ENCODE results near the gene SYNJ1.
"Not testable (repeated sequence)": the region's sequence is repeated elsewhere in the genome, so short reads cannot be mapped to it uniquely, and the experiment has no call there.

SYNJ1 gene

DNA sequence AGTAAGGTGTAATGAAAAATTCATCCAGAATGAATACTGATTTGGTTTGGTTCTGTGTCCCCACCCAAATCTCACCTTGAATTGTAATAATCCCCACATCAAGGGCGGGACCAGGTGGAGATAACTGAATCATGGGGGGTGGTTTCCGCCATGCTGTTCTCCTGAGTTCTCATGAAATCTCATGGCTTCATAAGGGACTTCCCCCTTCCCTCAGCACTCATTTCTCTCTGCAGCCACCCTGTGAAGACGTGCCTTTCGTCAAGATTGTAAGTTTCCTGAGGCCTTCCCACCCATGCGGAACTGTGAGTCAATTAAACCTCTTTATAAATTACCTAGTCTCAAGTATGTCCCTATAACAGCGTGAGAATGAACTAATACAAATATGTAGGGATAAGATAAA is 5.5 kb upstream of the SYNJ1 start:
- DNase-seq: no peak

DNA sequence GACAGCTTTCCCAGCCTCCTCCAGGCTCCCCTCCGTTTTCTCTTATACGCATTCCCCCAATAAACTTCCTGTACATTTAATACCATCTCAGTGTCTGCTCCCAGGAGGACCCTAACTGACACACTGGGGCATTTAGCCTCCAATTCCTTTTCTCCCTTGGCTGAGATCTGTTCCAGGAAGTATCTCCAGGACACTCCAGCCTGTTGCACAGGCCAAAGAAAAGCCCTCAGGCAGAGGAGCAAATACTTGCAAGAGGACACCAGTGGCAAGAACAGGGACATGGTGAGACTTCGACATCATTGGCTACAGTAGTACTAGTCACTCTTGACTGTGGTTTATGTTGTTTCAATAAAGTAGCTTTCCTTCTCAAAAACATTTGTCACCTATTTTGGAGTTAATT is 4.7 kb upstream of the SYNJ1 start:
- DNase-seq: no peak

GRCh38 chr21:32728848-32729247 is 1.0 kb upstream of the SYNJ1 start:
- no peak for DNase-seq

DNA sequence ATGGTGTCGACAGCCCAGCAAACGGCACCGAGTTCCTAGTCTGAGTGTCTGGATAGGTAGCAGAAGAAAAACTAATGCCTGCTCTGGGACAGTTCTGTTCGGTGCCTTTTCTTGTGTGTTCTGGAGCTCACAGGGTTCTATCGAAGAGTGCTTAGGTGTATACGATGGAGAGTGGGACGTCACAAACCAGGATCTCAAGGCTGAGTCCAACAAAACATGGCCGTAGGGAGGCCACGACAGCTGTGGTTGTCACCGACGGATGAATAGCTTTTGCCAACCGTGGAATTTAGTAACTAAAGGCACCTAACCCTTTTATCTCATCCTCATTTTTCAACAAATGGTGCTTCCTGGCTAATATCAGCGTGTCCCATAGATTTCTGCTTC is 635 bp upstream of the SYNJ1 start:
- peak; percentile 47 for DNase-seq

DNA sequence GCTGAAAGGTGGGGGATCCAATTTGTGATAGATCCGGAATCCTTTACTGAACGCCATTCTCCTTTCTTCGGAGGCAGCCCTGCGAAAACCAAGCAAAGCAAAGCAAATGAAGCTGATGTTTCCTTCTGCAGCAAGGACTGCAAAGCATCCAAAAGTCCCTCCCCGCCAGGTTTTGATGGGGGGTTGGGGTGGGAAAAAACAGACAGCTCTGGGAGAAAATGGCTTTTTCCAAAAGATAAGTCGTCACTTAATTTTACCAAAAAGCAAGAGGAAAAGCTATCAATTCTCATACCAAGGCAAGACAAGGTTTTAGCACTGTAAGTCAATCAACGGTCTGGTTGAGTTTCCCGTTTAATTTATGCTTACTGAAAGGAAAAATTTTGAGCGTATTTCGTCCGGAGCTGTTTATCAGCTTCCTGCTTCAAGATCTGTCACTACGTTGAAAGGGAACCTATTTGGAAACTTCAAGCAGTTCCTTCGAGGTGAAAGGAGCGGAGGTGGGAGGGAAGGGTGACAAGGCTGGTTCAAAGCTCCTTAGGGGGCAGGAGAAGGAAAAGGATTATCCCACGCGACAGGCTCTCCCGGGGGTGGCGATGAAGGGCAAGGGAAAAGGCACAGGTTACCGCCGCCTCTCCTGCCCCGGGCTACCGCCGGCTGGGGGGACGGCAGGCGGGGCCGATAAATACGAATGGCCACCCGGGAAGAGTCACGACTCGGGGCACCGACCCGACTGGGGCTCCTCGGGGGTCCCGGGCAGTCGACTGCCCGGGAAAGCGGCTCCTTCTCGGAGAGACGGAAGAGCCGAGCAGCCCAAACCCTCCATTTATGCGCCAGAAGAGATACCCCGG is 750 bp downstream of the SYNJ1 start:
- peak; percentile 52 for DNase-seq

- no peak for DNase-seq
Measured at GRCh38 chr21:32719085-32719484, 8.7 kb downstream of the SYNJ1 start.

DNA sequence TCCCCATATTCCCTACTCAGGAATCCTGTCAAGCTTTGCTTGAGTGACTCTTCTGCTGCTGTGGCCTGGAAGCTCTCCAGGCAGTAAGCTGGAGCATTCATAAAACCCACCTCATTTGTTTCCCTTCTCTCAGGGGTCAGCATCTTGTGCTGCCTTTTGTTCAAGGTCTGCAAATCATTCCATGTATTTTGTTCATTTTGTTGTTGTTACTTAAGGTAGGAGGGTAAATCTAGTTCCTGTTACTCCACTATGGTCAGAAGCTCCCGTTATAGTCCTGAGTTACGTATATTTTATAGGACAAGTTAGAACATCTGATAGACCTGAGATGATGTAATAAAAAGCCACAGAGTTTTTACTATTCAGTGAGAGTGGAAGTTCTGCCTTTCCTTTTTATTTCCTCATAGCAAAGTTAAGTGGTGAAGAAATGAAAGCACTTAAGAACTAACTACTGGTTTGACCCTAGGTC is 9.9 kb downstream of the SYNJ1 start:
- no peak for DNase-seq

DNA sequence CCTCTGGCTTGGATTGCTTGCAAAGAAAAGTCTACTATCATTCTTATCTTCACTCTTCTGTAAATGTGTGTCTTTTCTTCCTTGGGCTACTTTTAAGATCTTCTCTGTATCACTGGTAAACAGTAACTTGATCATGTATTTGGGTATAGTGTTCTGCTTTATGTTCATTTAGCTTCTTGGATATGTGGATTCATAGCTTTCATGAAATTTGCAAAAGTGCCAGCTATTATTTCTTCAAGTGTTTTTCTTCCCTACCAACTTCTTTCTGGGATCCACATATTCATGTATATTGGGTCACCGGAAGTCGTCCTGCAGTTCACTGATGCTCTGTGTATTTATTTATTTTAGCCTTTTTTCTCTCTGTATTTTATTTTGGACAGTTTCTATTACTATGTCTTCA is 11.3 kb downstream of the SYNJ1 start:
- DNase-seq: no peak

- no peak for DNase-seq
Measured at GRCh38 chr21:32713726-32714125, 14.1 kb downstream of the SYNJ1 start.

- DNase-seq: no peak
Measured at GRCh38 chr21:32712641-32713040, 15.2 kb downstream of the SYNJ1 start.

- no peak for DNase-seq
Measured at GRCh38 chr21:32712043-32712442, 15.8 kb downstream of the SYNJ1 start.

GRCh38 chr21:32710987-32711386 is 16.8 kb downstream of the SYNJ1 start:
- no peak for DNase-seq

- DNase-seq: no peak
Measured at GRCh38 chr21:32710069-32710784, 17.6 kb downstream of the SYNJ1 start.

GRCh38 chr21:32708069-32708468 is 19.7 kb downstream of the SYNJ1 start:
- no peak for DNase-seq

DNA sequence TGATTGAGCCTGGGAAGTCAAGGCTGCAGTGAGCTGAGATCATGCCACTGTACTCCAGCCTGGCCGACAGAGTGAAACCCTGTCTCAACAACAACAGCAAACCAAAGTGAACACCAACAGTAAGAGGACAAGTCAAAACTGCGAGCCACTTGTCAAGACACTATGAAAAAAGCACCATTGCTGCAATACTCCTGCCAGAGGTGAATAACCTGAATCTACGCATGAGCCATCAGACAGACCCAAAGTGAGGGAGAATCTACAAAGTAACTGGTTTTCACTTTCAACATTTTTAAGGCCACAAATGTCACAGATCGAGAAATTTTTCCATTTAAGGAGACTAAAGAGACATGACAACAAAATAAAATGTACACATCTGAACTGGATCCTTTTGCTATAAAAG is 21.9 kb downstream of the SYNJ1 start:
- DNase-seq: no peak

DNA sequence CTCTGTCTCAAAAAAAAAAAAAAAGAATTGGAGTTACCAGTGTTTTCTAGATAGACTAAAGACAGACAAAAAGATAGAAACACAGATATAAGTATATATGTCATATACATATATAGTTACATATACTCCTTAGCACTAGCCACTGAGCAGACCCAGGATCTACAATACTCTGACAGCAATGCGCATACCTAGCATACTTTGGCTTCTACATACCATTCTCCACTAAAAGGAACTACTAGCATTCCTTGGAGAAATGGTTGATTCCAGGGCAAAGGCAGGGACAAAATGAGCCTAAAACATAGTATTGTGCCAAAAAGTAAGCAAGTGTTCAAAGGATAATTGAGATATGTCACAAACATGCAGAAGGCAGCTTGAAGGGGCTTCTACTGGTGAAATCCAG is 22.7 kb downstream of the SYNJ1 start:
- DNase-seq: no peak

DNA sequence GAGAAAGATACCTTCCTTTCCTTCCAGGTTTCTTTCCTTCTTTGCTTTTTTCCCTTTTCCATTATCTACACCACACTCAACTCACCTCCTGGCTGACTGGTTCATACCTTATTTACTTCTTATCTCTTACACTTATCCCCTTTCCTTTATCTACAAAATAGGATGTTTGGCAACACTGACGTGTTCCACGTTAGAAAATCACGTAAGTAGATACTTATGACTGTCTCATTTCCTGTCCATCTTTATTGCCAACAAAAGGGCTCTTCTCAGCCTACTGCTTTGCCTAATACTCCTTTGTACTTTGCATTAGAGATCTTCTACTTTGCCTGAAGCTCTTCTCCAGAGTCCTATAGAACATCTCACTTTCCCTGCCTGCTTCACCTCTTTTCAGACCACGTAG is 25.1 kb downstream of the SYNJ1 start:
- DNase-seq: no peak

- no peak for DNase-seq
Measured at GRCh38 chr21:32698971-32699693, 28.7 kb downstream of the SYNJ1 start.

GRCh38 chr21:32698286-32698685 is 29.5 kb downstream of the SYNJ1 start:
- DNase-seq: no peak

GRCh38 chr21:32695482-32695881 is 32.3 kb downstream of the SYNJ1 start:
- not testable (repeated sequence) for DNase-seq

- DNase-seq: no peak
Measured at GRCh38 chr21:32693581-32693980, 34.2 kb downstream of the SYNJ1 start.

GRCh38 chr21:32690085-32690484 is 37.7 kb downstream of the SYNJ1 start:
- no peak for DNase-seq

DNA sequence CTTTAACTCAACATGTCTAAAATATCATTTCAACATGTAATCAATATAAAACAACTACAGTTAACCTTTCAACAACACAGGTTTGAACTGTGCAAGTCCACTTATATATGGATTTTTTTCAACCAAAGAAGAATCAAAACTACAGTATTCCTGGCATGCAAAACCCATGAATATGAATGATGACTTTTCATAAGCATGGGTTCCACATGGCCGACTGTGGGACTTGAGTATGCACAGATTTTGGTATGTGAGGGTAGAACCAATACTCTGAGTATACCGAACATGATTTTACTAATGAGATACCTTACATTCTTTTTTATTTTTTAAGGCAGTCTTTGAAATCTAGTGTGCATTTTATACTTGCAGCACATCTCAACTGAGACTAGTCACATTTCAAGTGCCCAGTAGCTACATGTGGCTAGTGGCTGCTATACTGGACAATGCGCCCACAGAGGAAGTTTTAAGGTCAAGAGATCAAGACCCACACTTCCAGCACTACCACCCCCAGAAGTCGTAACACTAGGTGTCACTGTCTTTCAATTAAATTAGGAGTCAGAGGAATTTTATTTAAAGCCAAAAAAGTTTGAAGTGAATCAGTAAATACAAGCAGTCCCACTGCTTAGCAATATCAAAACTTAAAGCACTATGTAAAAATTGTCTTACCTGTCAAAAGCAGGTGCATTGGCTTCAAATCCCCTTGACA is 40.0 kb downstream of the SYNJ1 start:
- DNase-seq: no peak

Measured in NCI-H1694 treated with DMSO at 0.1 percent for 48 hours (cell line).